Measurements from ENCODE around the gene PELI2.

The PELI2 gene

DNA sequence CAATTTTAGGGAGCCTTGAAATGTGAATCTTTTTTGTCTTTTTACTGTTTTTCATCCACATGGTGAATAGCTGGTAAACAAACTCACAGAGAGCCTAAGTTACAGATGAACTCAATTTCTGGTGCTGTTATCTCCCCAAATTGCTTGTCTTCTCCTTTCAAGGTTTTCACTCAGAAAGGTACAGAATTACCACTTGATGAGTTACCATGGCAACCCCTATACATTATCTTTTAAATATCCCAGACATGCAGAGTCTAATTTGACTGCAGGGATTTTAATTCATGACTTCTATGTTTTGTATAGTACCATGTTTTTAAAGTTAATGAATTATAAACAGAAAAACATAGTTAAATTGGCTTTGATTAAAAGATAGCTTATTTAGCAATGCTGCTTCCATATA, 203.7 kb downstream of the PELI2 start:
- no peak for DNase-seq

- DNase-seq: no peak
Observed at GRCh38 chr14:56322531-56322930, 204.3 kb downstream of the PELI2 start.

DNA sequence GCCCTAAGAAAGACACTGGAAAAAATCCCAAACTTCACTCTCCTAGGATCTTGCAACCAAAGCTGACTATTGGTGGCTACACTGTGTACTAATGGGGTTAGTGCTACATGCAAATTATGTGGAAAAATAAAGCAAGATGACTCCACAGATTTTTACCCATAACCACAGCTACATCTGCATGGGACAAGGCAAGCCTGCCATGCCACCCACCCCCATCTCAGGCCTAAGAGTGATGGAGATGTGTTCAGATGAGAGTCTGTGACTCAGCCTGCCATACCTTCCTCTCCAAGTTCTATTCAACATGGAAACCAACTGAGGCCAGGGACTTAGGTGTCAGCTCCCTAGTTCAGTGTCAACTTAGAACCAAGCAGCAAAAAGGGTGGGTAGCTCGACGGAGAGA, 206.2 kb downstream of the PELI2 start:
- DNase-seq: no peak

- no peak for DNase-seq
Observed at GRCh38 chr14:56324856-56325699, 206.9 kb downstream of the PELI2 start.

DNA sequence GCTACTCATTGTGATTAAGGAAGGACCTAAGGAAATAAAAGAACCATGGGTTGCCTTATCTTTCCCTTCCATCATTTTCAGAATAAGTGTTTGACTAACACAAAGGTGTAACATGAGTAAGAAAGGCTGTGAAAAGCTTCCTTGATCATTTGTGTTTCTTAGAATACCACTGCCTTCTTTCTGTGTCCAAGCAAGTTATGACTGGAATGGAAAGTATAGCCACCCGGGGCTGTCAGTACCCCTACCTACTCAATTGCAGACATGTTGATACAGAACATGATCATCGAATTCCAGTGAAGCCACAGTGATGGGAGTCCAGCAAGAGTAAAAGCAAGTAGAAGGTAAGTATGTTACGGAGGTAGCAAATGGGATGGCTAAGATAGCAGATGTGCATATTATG, 209.8 kb downstream of the PELI2 start:
- DNase-seq: no peak

GRCh38 chr14:56331592-56332216, 213.5 kb downstream of the PELI2 start:
- no peak for DNase-seq

DNA sequence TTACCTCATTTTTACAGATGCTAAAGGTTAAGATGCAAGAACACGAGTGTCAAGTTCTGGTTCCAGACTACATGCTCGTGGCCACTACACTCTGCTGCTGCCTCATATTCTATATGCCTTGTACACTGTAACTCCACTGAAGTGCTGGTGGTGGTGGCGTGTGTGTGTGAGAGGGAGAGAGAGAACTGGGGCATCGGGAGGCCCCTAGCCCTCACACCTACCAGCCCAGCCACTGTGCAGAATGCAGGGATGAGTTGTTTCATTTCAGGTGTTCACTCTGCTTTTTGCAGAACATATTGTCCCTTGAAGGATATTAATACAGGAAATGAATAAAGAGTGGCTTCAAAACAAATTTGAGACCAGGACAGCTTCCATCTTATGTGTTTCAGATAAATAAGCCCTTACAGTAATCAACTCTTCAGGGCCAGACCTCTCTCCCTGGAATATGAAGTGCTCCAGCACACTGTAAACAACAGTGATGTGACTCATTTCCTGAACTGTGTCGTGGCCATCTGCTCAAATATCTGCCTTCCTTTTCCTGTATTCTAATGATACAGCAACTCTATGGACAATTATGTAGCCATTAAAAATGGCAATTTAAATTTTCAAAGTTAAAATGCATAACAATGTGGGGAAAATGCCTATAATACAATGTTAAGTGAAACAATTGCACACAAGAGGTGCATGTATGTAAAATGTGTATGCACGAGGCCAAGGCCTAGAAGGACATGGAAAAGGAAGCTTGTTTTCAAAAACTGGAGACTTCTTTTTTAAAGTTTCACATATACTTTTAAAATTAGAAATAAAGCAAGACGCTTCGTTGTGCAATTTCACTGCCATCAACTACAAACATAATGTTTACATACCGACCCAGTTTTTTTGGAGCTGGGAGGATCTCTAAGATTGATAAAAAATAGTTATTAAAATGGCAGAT, 215.4 kb downstream of the PELI2 start:
- DNase-seq: no peak

GRCh38 chr14:56334458-56334857, 216.2 kb downstream of the PELI2 start:
- DNase-seq: no peak

DNA sequence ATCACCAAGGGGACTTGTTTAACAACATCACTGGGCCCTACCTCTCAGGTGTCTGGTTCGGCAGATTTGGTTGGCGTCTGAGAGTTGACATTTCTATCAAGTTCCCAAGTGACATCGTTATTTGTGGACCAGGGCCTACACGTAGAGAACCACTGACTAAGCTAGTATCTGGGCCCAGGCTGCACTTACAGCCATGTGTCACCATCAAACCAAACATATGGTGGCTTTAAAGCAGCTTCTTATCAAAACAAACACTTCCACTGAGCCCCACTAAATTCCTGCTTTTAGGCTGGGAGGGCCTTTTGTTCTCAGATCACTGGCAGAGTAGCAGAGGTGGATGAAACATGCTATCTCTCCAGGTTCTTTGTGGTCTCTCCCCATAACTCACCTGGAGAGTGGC, 220.5 kb downstream of the PELI2 start:
- no peak for DNase-seq

DNA sequence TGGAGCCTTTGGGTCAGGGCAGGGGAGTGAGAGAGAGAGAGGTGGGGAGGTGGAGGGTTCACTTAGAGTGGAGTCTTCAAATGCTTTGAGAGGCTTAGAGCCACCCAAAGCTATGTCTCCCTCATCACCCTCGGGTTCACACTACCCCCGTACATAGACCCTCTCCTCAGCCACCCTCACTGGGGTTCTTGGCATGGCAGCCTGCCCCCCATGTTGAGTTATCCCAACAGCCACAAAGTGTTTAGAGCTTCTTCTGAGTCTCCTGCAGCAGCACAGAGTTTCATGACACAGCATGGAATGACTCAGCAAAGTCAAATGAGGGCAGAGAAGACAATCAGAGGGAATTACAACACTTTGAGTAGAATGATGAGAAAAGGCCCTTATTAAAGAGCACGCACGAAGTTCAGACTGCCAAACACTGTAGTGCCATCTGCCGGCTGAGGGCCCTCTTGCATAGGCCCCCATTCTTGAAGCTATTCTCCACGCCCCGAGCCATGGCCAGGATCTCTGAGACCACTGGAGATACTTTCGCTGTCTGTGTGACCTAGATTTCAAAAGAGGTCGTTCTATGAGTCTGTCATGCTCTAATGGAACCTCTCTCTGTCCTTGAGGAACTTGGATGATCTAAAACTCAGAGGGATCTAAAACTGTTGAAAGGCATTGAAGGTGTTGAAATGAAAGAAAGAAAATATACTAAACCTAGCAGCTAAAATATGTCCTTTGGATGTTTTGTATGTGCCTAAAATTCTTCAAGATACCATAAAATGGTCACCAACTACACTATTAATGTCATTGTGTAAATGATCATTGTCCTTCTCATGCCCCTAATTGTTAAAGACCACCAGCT, 221.9 kb downstream of the PELI2 start:
- peak; percentile 58 for DNase-seq

DNA sequence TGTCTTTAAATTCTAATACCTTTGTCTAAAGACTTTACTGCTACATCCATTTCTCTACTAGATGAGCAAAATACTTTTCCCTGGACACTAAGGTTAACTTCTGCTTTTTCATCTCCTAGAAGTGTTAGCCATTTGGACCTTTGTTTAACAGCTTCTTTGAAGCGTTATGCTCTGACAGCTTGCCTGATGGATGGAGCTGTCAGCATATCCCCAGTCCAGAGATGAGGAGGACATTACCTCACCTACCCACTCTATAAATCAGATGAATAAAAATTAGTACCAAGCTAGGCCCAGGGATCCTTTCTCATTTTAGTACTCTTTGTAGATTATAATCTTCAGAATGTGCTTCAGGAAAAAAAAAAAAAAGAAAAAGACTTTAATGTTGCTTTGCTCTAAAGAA, 222.7 kb downstream of the PELI2 start:
- DNase-seq: no peak

DNA sequence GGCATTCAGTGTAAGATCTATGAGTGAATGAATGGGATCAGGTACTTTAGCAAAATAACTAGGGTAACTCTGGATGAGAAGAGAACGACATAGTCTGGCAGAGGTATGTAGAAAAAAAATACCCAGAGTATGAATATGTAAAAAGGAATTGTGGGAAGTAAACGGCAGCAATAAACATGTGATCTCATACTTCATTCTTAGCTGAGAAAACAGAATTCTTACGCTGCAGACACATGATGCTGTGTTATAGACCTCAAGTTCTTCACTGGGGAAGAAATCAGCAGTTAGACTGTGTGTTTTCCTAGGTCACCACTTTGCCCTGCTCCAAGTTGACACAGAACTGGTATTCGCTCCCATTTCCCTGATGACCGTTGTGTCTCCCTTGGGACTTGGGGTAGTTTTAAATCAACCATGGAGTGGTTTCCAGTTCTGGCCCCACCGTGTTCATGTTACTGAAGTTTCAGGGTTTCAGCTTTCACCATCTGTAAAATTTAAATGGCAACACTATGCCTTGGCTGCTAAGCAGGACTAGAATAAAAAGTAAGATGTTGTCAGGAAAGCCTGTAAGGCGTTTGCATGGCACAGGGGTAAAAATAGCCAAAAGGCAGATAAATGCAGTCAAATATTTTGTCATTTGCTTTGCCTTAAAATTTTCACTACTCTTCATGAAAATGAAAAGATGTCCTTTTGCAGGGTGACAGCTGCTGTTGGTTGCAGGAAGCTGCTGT, 223.7 kb downstream of the PELI2 start:
- DNase-seq: no peak

DNA sequence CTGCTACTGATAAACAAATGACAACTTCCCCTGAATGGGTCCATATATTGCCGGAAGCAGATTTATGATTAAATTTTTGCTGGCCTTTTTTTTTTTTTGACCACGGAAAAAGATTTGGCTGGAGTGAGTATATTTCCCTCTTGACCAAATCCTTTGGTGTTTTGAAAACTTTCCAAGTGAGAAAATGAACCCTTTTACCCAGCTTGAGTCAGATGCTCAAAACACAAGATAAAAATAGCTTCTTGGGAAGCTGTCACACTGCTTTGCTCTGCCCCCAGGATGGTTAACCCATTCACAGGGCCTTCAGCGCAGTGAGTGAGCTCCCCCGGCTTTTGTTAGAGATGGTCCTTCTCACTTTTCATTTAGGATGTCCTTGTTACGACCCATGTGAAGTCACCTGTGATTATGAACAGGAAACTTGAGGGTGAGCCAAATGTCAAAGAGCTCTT, 224.3 kb downstream of the PELI2 start:
- DNase-seq: no peak

GRCh38 chr14:56349960-56350359, 231.7 kb downstream of the PELI2 start:
- no peak for DNase-seq
